NCI-H524 (cell line): ENCODE results near the gene GUCA2A.

Experiments
- DNase-seq, 2 experiments: peaks; one replicate each; lab custom pipeline; 2025; lab: John Stamatoyannopoulos, UW

Gene GUCA2A

GRCh38 chr1:42130061-42130660, 34.4 kb downstream of the GUCA2A start:
- no peak for DNase-seq

DNA sequence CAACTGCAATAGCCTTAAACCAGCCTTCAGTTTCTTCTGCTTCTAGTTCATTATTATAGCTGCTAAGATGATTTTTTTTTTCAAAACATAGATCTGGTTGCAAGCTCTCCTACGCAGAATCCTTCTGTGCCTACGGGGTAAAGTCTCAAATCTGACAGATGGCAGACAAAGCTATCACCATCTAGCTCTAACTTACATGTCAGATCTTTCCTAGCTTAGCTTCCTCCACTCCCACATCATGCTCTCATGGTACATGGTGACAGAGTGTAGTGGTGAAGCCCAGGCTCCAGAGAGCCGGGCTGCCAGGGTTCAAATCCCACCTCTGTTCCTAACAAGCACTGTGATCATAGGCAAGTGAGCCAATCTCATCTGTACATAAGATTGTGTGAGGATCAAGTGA, 35.6 kb downstream of the GUCA2A start:
- peak; percentile 14 to 71 for DNase-seq

DNA sequence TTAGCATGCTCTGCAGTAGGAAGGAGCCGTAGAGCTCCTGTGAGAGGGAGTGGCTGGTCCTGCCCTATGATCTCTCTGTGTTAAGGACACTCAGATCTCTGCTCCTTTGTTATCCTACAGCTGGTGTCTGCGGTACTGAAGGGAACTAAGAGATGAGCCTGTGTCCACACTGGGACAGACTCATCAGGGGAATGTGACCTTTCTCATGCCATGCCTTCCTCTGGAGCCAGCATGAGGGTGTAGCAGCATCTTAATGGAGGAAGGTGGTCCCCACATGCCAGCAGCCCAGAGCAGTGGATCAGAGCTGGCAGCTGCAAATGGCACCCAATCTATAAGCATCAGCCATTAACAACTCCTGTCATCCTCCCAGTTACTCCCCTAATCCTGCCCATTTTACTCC, 36.0 kb downstream of the GUCA2A start:
- DNase-seq = peak in 1 of 2 experiments; percentile 59

GRCh38 chr1:42127767-42128166, 36.8 kb downstream of the GUCA2A start:
- DNase-seq = no peak

- DNase-seq = no peak
Measured at GRCh38 chr1:42125552-42125951, 39.0 kb downstream of the GUCA2A start.

DNA sequence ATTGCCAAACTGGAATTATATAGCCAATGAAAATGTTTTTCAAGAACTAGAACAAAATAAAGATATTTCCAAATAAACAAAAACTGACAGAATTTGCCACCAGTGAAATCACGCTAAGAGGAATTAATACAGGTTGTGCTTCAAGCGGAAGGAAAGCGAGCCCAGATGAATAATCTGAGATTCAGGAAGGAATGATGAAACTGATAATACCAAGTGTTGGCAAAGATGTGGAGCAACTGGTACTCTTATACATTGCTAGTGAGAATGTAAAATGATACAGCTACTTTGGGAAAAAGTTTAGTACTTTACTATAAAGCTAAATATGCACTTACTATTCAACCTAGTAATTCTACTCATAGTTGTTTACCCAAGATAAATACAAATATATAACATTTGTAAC, 42.1 kb downstream of the GUCA2A start:
- DNase-seq = no peak

- DNase-seq = no peak
Measured at GRCh38 chr1:42118125-42118524, 46.4 kb downstream of the GUCA2A start.

DNA sequence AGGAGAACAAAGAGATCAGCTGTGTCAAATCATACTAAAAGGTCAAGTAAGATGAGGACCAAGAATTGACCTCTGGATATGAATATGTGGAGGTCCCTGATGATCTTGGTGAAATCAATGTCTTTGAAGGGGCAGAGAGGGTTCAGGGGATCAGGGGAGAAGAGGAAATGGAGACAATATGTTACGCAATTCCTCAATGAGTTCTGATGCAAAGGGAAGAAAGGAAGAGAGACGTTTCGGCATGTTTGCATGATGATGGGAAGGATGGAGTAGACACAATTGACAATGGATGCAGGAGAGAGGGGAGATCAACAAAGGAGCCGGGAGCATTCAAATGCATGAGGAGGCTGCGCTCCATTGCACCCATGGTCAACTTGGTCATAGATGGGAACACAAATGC, 47.3 kb downstream of the GUCA2A start:
- DNase-seq = no peak

DNA sequence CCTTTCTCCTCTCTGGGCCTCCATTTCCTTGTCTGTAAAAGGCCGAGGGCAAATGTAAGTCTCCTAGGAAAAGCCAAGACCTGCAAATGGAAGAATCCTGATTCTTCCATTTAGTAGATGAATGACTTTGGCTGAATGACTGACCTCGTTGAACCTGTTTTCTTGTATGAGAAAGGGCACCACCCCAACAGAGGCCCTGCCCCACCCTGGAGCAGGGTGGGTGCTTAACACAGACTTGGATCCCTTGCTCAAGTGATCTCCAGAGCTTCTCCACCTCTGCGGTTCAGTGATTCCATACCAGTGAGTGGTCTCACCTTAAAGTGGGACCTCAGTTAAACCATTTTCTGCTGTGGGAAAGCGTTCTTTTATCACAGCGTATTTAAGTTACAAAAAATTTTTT, 50.3 kb downstream of the GUCA2A start:
- DNase-seq = no peak
